HG02870 (cell line): ENCODE data around the gene PAK6.

Experiments used
- ATAC-seq: cut with Tn5 transposase; IDR thresholded peaks from one replicate; pipeline ENCODE4 v1.9.1; 2021; ENCODE audit warnings: mild to moderate bottlenecking, moderate library complexity; ENCODE audit not compliant: unreplicated experiment

The PAK6 gene

GRCh38 chr15:40307421-40308211, 68.8 kb downstream of the PAK6 start, which contains the start of gene PLCB2:
PLCB2 (minus strand) TSS chr15:40307935; CDS start chr15:40307672, 263 bp downstream.
- peak; percentile 59 for ATAC-seq

- no peak for ATAC-seq
Observed at GRCh38 chr15:40309344-40309862, 70.5 kb downstream of the PAK6 start.

GRCh38 chr15:40310001-40310959, 71.4 kb downstream of the PAK6 start:
- ATAC-seq = no peak

GRCh38 chr15:40310993-40311392, 72.1 kb downstream of the PAK6 start:
- ATAC-seq = no peak

GRCh38 chr15:40312370-40313158, 73.7 kb downstream of the PAK6 start:
- no peak for ATAC-seq

GRCh38 chr15:40313531-40314398, 74.9 kb downstream of the PAK6 start:
- ATAC-seq = no peak

GRCh38 chr15:40314723-40315276, 75.9 kb downstream of the PAK6 start:
- ATAC-seq = no peak

GRCh38 chr15:40316931-40317330, 78.1 kb downstream of the PAK6 start:
- no peak for ATAC-seq

- no peak for ATAC-seq
Observed at GRCh38 chr15:40317580-40317979, 78.7 kb downstream of the PAK6 start.

GRCh38 chr15:40320409-40320808, 81.5 kb downstream of the PAK6 start:
- no peak for ATAC-seq

- ATAC-seq = no peak
Observed at GRCh38 chr15:40320931-40321371, 82.1 kb downstream of the PAK6 start.

GRCh38 chr15:40322531-40323238, 83.8 kb downstream of the PAK6 start:
- no peak for ATAC-seq

GRCh38 chr15:40323239-40323952, 84.5 kb downstream of the PAK6 start, which contains the start of gene INAFM2:
INAFM2 (plus strand) TSS chr15:40323692; CDS start chr15:40324056, 364 bp downstream.
- ATAC-seq = peak; percentile 86

GRCh38 chr15:40323953-40324937, 85.4 kb downstream of the PAK6 start:
- no peak for ATAC-seq

GRCh38 chr15:40325188-40325587, 86.3 kb downstream of the PAK6 start:
- ATAC-seq = no peak

GRCh38 chr15:40325700-40326099, 86.8 kb downstream of the PAK6 start:
- ATAC-seq = no peak
